ENCODE data around the gene METTL26.

Gene METTL26

DNA sequence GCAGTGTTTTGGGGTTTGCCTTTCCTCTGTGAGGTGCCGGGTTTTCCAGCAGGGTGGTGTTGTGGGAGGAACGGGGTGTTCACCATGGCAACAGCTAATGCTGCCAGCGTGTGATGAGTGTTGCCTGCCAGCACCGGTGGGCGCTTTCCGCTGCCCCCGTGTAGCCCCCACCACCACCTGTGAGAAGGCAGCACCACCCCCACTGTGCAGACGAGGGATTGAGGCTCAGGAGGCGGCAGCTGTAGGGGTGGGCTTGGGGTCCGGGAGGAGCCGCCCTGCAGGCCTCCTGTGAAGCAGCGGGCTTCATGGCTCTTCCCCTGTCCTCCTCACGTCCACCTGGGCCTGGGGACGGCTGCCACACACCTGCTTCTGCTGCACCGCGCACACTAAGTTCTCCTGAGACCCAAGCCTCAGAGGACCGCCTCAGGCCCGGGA lies 41.0 kb downstream of the METTL26 start:
- no peak for DNase-seq

GRCh38 chr16:593807-594206 lies 42.3 kb downstream of the METTL26 start:
- DNase-seq = no peak

GRCh38 chr16:593406-593805 lies 42.7 kb downstream of the METTL26 start:
- DNase-seq = no peak

DNA sequence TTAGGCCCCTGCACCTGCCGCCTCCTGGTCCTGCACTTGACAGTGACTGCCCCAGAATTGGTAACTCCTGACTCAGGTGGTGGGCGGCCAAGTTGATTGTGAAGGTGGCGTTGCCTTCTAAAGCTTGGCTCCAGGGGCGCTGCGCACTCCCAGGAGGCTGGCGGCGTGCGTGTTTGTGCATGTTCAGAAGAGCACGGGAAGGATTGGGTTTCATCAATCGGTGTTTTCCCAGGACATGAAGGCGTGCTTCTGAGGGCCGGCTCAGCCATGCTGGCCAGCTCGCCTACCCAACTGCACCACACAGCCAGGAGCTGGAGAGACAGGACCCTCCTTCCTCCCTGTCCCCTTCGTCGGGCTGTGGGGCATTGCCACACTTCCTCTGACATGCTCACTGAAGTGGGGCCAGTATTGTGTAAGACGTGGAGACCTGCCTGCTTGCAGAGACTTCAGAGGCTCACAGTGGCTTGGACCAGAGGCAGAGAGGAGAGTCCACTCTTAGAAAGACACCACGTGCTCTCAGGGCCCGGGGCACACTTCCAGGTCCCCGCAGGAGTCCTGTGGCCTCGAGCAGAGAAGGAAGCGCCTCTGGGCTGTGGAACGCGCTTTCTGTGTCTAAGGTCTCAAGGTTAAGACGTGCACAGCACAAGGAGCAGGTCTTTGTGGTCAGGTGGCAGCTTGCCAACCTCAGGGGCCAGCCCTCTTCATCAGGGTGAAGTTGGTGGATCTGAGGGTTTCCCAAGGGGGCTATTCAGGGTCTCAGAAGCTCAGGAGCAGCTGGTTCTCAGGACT lies 43.4 kb downstream of the METTL26 start:
- DNase-seq = no peak

- no peak for DNase-seq
These were observed 44.1 kb downstream of the METTL26 start for GRCh38 chr16:591892-592517.

DNA sequence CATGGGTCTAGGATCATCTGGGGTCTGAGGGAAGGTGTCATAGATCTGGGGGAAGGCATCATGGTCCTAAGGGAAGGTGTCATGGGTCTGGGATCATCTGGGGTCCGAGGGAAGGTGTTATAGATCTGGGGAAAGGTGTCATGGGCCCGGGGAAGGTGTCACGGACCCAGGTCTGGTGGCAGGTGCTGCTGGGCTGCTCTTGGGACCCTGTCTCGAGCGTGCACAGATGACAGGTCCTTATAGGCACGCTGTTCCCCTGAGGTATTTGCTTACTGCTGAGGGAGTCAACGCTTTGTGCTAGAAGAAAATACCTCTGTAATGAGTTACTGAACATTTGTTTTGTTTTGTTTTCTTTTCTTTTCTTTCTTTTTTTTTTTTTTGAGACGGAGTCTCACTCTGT lies 44.9 kb downstream of the METTL26 start:
- no peak for DNase-seq

DNA sequence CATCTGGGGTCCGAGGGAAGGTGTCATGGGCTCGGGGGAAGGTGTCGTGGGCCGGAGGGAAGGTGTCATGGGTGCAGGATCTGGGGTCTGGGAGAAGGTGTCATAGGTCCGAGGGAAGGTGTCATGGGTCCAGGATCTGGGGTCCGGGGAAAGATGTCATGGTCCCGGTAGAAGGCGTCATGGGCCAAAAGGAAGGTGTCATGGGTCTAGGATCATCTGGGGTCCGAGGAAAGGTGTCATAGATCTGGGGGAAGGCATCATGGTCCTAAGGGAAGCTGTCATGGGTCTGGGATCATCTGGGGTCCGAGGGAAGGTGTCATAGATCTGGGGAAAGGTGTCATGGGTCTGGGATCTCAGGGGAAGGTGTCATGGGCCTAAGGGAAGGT lies 45.3 kb downstream of the METTL26 start:
- DNase-seq = no peak

DNA sequence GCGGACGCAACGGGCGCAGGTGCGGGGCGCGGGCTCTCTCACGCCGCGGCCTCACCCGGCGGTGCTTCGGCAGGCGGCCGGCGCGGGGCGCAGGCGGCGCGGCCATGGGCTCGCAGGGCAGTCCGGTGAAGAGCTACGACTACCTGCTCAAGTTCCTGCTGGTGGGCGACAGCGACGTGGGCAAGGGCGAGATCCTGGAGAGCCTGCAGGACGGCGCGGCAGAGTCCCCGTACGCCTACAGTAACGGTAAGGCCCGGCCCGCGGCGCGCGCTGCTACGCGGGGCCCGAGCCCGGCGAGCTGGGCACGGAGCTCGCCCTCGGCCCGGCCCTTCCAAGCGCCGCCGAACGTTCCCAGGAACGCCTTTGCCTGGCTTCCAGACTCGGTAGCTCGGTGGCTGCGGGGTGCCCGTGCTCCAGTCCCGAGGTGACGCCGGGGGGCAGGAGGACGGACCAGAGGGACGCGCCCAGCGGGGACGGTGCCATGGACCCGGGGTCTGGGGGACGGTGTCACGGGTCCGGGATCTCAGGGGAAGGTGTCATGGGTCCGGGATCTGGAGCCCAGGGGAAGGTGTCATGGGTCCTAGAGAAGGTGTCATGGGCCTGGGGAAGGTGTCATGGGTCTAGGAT lies 45.8 kb downstream of the METTL26 start:
- DNase-seq = no peak

DNA sequence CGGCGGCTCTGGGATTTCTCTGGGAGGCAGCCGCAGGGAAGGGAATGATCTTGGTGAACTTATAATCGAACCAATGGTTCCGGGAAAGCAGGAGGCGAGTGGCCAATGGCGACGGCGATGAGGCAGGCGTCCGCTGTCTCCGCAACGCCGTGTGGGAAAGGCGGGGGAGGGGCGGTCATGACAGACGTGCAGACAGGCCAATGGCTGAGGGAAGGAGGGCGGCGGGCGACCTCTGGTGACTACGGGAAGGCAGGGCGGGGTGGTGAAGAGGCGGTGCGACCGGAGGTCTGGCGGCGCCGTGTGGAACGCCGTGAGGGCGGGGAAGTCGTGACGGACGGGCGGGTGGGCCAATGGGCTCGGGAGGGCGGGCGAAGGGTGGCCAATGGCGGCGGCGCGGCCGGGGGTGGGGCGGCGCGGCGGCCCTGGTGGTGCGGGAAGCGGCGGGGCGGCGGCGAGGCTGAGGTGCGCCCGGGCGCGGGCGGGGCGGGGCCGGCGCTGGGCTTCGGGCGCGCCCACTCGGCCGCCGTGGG lies 46.4 kb downstream of the METTL26 start, which contains the start of gene RAB40C:
RAB40C (plus strand) TSS at position 409 of the 530 bp plus-strand sequence. CDS start 226 bp downstream, outside the sequence.
- DNase-seq = peak; percentile 98

DNA sequence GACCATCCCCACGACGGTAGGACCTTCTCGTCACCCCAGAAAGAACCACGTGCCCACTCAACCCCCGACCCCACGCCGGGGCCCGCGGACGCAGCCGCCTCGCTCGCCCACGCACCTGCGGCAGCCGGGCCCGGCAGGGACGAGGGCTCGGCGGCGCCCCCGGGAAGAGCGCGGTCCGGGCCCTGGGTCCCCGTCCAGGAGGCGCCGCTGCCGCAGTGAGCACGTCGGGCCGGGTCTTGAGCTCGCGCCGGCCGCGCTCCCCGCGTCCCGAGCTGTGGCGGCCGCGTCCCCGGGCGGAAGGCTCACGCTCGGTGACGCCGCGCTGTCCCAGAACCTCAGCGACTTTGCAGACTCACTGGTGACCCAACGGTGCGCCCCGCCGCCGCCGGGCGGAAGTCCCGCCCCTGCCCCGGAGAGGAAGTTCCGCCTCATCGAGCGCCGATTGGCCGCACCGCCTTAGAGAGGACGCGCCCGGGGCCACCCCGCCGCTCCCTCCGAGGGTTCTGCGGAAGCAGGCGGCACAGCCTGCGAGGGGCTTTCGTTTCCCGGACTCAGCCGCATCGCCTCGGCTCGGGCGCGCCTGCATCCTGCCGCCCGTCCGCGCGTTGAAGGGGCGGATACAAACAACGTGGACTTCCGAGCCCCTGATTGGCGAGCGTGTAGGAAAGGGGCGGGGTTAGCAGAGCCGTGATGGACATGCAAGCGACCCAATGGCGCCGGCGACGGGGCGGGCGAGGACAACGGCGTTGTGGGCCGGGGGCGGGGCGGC lies 47.0 kb downstream of the METTL26 start:
- peak; percentile 98 for DNase-seq

DNA sequence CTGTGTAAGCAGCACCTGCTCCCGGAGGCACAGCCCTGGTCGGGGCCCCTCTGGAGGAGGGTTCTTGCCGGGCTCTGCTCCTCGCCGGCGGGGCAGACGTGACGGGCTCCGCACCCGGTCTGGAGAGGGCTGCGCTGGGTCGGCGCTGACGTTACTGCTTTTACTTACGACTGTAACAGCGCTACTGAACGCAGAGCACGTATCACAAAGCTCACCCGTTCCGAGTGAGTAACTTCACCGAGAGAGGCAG lies 47.5 kb downstream of the METTL26 start:
- DNase-seq = peak; percentile 57

DNA sequence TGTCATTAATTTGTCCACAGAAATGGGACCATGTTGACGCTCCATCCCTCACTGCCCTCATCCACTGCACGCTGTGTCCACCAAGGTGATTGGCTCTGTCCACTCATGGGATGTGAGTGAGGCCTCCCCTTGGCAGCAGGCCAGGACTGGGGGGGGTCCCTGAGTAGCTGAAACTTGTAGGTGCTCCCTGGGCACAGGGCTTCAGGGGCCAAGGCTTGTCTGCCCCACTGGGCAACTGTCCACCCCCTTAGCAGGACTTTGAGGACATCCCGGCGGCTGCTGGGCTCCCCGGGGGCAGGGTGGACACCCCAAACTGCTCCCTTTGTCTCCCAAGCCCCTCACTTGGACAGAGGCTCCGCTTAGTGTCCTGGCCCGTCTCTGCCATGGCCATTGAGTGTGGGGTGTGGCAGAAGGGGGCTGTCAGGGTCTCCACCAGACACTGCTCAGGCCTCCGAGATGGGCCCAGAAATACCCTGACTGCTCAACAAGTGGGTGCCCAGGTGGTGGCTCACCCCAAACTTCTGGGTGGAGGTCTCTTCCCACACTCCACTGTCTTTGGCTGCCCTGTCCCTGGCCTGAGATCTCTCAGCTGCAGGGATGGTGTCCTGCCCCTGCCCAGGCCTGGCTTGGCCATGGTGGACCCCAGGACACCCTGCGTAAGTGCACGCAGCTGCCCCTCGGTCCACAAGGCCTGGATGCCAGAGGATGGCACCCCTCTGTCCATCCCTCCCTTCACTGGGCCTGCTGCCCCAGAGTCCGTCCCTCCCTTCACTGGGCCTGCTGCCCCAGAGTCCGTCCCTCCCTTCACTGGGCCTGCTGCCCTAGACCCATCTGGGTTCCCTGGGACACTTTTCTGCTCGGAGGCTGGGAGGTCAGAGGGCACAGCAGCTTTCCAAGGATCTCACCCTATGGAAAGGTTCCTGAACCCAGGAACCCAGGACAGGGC lies 49.2 kb downstream of the METTL26 start:
- DNase-seq = no peak

- no peak for DNase-seq
These were observed 50.0 kb downstream of the METTL26 start for GRCh38 chr16:586047-586644.

- no peak for DNase-seq
These were observed 50.8 kb downstream of the METTL26 start for GRCh38 chr16:585351-585750.

All from effector CD4-positive, alpha-beta T cell (primary cell).